HCT116 (cell line): ENCODE results near the gene MAPKAP1. TPM values are rescaled to one million over a fixed set of nuclear protein-coding genes. Genes with fewer than 3 reads are reported as not detected.

Experiments used
- ATAC-seq: fragments of 200-7000 bp; cut with Tn5 transposase; 2 replicates; pipeline ENCODE4 v1.9.1; 2020; ENCODE audit warnings: mild to moderate bottlenecking, moderate library complexity
- BruUV-seq: library from RNA; stranded (reverse); fragments of 400-500 nt; replicated peaks from 2 replicates; lab custom pipeline; 2021; lab: Mats Ljungman, UMichigan
- CTCF ChIA-PET: fragments of 300-600 bp; sonication (Branson Sonifier 250); formaldehyde crosslinking; loops from one replicate; lab custom pipeline; 2021; ENCODE audit warnings: antibody characterized with exemption; lab: Charles Lee
- POLR2A ChIA-PET: fragments of 300-600, 350-600 bp; sonication (Branson Sonifier 250); formaldehyde crosslinking; loops from one replicate; lab custom pipeline; 2021; ENCODE audit warnings: antibody characterized with exemption; lab: Charles Lee
- RAD21 ChIA-PET, 2 experiments: fragments of 300-600 bp; sonication (Branson Sonifier 250); formaldehyde crosslinking; loops; one replicate each; lab custom pipeline; 2023; ENCODE audit warnings: low total read pairs in 2 of 2; ENCODE audit not compliant: uncharacterized antibody in 2 of 2, unreplicated experiment in 2 of 2, low non-redundant PET in 1 of 2; lab: Charles Lee
- DNase-seq: peaks from one replicate; pipeline ENCODE4 v3.0.0-alpha.2; 2010; ENCODE audit warnings: low read depth, low spot score
- H2AFZ ChIP-seq: fragments of 200-600 bp; shearing (Covaris generic), sonication (generic); 2 replicates; pipeline ENCODE4 v1.6.1; 2017; ENCODE audit warnings: low read depth, mixed run types, mixed read lengths, antibody characterized with exemption, low read length; ENCODE audit not compliant: poor library complexity, severe bottlenecking
- H3K27ac ChIP-seq: 2 replicates; pipeline ENCODE4 v1.5.1; 2012; ENCODE audit warnings: low read depth, low read length
- H3K27me3 ChIP-seq: fragments of 200-600 bp; sonication (generic); 2 replicates; pipeline ENCODE4 v1.6.1; 2016; ENCODE audit warnings: mixed run types, low read length, mixed read lengths; ENCODE audit not compliant: insufficient read depth
- H3K36me3 ChIP-seq, 2 experiments: fragments of 200-500 bp in 1 of 2; fragments of 200-600 bp in 1 of 2; sonication (Bioruptor generic) in 1 of 2; sonication (generic) in 1 of 2; 2 replicates each; pipeline versions ENCODE4 v1.5.1 to v1.6.1; 2014 to 2016; ENCODE audit warnings: low read length in 2 of 2, inconsistent platforms in 1 of 2, mixed read lengths in 1 of 2, mixed run types in 1 of 2; ENCODE audit not compliant: insufficient read depth in 2 of 2, control insufficient read depth in 1 of 2
- H3K4me1 ChIP-seq, 2 experiments: fragments of 200-600 bp in 1 of 2; sonication (generic) in 1 of 2; 2 replicates each; pipeline versions ENCODE4 v1.5.1 to v1.6.1; 2012 to 2017; ENCODE audit warnings: low read length in 2 of 2, inconsistent platforms in 1 of 2, mild to moderate bottlenecking in 1 of 2, mixed read lengths in 1 of 2, mixed run types in 1 of 2, moderate library complexity in 1 of 2; ENCODE audit not compliant: insufficient read depth in 2 of 2, control insufficient read depth in 1 of 2
- H3K4me2 ChIP-seq: fragments of 200-600 bp; sonication (generic); 2 replicates; pipeline ENCODE4 v1.6.1; 2017; ENCODE audit warnings: mixed run types, low read length, mixed read lengths
- H3K4me3 ChIP-seq, 2 experiments: fragments of 200-600 bp in 1 of 2; sonication (generic) in 1 of 2; replicated peaks in 1 of 2; 2 replicates each; pipeline ENCODE4 v1.5.1; 2011 to 2016; ENCODE audit warnings: low read length in 2 of 2, control low read depth in 1 of 2, low read depth in 1 of 2, mild to moderate bottlenecking in 1 of 2, mixed read lengths in 1 of 2, mixed run types in 1 of 2
- H3K79me2 ChIP-seq: fragments of 200-600 bp; sonication (generic); 2 replicates; pipeline ENCODE4 v1.6.1; 2017; ENCODE audit warnings: mild to moderate bottlenecking, mixed run types, low read length, moderate library complexity, mixed read lengths; ENCODE audit not compliant: insufficient read depth
- H3K9ac ChIP-seq: fragments of 200-600 bp; sonication (generic); 2 replicates; pipeline ENCODE4 v1.6.1; 2016; ENCODE audit warnings: low read length, mixed read lengths
- H3K9me2 ChIP-seq: fragments of 200-600 bp; sonication (generic), shearing (Covaris generic); 2 replicates; pipeline ENCODE4 v1.6.1; 2017; ENCODE audit warnings: mixed run types, mild to moderate bottlenecking, moderate library complexity; ENCODE audit not compliant: insufficient read depth
- H3K9me3 ChIP-seq, 2 experiments: fragments of 200-500 bp in 1 of 2; fragments of 200-600 bp in 1 of 2; sonication (Bioruptor generic) in 1 of 2; sonication (generic) in 1 of 2; 2 replicates each; pipeline ENCODE4 v1.6.1; 2014 to 2017; ENCODE audit warnings: low read length in 2 of 2, mixed read lengths in 2 of 2, inconsistent platforms in 1 of 2, low read depth in 1 of 2, mild to moderate bottlenecking in 1 of 2, mixed run types in 1 of 2, moderate library complexity in 1 of 2; ENCODE audit not compliant: control insufficient read depth in 1 of 2, insufficient read depth in 1 of 2
- H4K20me1 ChIP-seq: fragments of 200-600 bp; sonication (generic), shearing (Covaris generic); 2 replicates; pipeline ENCODE4 v1.6.1; 2017; ENCODE audit warnings: mixed run types, mild to moderate bottlenecking, moderate library complexity; ENCODE audit not compliant: insufficient read depth
- ATF3 ChIP-seq: IDR thresholded peaks from 2 replicates; pipeline ENCODE4 v1.6.1; 2012
- CBX3 ChIP-seq: IDR thresholded peaks from 2 replicates; pipeline ENCODE4 v1.6.1; 2012; ENCODE audit warnings: low read depth
- MAX ChIP-seq: IDR thresholded peaks from 2 replicates; pipeline ENCODE4 v1.6.1; 2012
- RAD21 ChIP-seq: IDR thresholded peaks from 2 replicates; pipeline ENCODE4 v1.6.1; 2012; ENCODE audit warnings: low read depth, mild to moderate bottlenecking
- SP1 ChIP-seq: IDR thresholded peaks from 2 replicates; pipeline ENCODE4 v1.6.1; 2012; ENCODE audit warnings: low read depth
- SRF ChIP-seq: IDR thresholded peaks from 2 replicates; pipeline ENCODE4 v1.6.1; 2012; ENCODE audit warnings: low read depth
- YY1 ChIP-seq: IDR thresholded peaks from 2 replicates; pipeline ENCODE4 v1.6.1; 2011; ENCODE audit warnings: low read length, low read depth, moderate library complexity, mild to moderate bottlenecking; ENCODE audit not compliant: insufficient replicate concordance; ENCODE audit errors: extremely low read depth
- ZNF274 ChIP-seq: fragments of 200-500 bp; sonication (Bioruptor generic); IDR thresholded peaks from 2 replicates; pipeline ENCODE4 v1.6.1; 2014; ENCODE audit warnings: mild to moderate bottlenecking, low read depth, low read length, inconsistent platforms
- intact Hi-C: fragments of 100-400 bp; cut with micrococcal nuclease; formaldehyde crosslinking; loops from 2 replicates; pipeline ENCODE4 v1.10.0; 2022
- total RNA-seq: library from RNA; stranded (reverse); gene quantifications from one replicate; pipeline ENCODE4 v1.2.1, GENCODE V29; 2021; ENCODE audit not compliant: unreplicated experiment

Gene MAPKAP1
- total RNA-seq, 1 experiment from 2014 or later = 72.5 TPM

- intact Hi-C loops = no loop called here
- no peak for ATAC-seq
- H3K79me2 ChIP-seq = peaks cover 80% of the 10 kb centered on the region
Measured at GRCh38 chr9:125703662-125704061, 3.3 kb downstream of the MAPKAP1 start.

GRCh38 chr9:125701351-125701750, 5.7 kb downstream of the MAPKAP1 start:
- Histone ChIP-seq H3K4me2 (no peak overlapping the region), H3K27me3 (no peaks in the 10 kb centered on the region), H3K9me2 (no peaks in the 10 kb centered on the region), H3K4me3 (no peak overlapping the region), H3K4me1 (peaks cover 5 to 10% of the 10 kb centered on the region in 2 experiments; a peak in 3 of 4 replicates), H3K9ac (no peak overlapping the region), H3K79me2 (peaks cover 94% of the 10 kb centered on the region), H2AFZ (no peak overlapping the region), H3K9me3 (no peaks in the 10 kb centered on the region), H4K20me1 (peaks cover 3% of the 10 kb centered on the region; the same call in 1 of the 2 replicates), H3K36me3 (no peaks in the 10 kb centered on the region; a peak in 1 of 4 replicates)
- ChIA-PET POLR2A (no interaction called here), CTCF (no interaction called here), RAD21 (interaction anchor here in 1 of 2 experiments (0.5 kb wide), 1 partner anchor 12 kb away, joined by 3 read pairs; no protein-coding TSS in a partner anchor)
- intact Hi-C loops = no loop called here
- BruUV-seq = no TSS peak
- DNase-seq (no peak), ATAC-seq (no peak)
- TF ChIP-seq SRF (no peak), ZNF274 (no peak), ATF3 (no peak)
- TF ChIP-seq, all 23 proteins: peak for 0
- H3K27ac ChIP-seq = no peak overlapping the region

More at GRCh38 chr9:125703662-125704061, 3.3 kb downstream of the MAPKAP1 start:
- Histone ChIP-seq H3K4me1 (peaks cover 11 to 17% of the 10 kb centered on the region in 2 experiments; a peak in 3 of 4 replicates), H2AFZ (no peak overlapping the region), H3K9ac (no peak overlapping the region), H3K9me2 (no peaks in the 10 kb centered on the region), H3K27me3 (no peaks in the 10 kb centered on the region), H3K4me3 (no peak overlapping the region), H3K36me3 (no peaks in the 10 kb centered on the region; a peak in 1 of 4 replicates), H3K27ac (no peak overlapping the region), H3K9me3 (no peaks in the 10 kb centered on the region), H4K20me1 (peaks cover 3% of the 10 kb centered on the region; the same call in 1 of the 2 replicates), H3K4me2 (no peak overlapping the region)
- BruUV-seq = no TSS peak
- ChIA-PET CTCF (no interaction called here), RAD21 (interaction anchor here in 1 of 2 experiments (0.6 kb wide), 1 partner anchor 262 kb away, joined by 3 read pairs; no protein-coding TSS in a partner anchor), POLR2A (no interaction called here)
- DNase-seq = no peak
- TF ChIP-seq YY1 = no peak
- TF ChIP-seq MAX = no peak
- no peak for TF ChIP-seq CBX3
- TF ChIP-seq SP1 = no peak
- no peak for TF ChIP-seq RAD21
